Midbrain (tissue), 1 donor: ENCODE results near the gene DESI2.

ENCODE experiments used
- DNase-seq: peaks from one replicate; lab custom pipeline; 2025; lab: John Stamatoyannopoulos, UW

DESI2 gene

GRCh38 chr1:244755673-244756072 is 102.7 kb downstream of the DESI2 start:
- no peak for DNase-seq

DNA sequence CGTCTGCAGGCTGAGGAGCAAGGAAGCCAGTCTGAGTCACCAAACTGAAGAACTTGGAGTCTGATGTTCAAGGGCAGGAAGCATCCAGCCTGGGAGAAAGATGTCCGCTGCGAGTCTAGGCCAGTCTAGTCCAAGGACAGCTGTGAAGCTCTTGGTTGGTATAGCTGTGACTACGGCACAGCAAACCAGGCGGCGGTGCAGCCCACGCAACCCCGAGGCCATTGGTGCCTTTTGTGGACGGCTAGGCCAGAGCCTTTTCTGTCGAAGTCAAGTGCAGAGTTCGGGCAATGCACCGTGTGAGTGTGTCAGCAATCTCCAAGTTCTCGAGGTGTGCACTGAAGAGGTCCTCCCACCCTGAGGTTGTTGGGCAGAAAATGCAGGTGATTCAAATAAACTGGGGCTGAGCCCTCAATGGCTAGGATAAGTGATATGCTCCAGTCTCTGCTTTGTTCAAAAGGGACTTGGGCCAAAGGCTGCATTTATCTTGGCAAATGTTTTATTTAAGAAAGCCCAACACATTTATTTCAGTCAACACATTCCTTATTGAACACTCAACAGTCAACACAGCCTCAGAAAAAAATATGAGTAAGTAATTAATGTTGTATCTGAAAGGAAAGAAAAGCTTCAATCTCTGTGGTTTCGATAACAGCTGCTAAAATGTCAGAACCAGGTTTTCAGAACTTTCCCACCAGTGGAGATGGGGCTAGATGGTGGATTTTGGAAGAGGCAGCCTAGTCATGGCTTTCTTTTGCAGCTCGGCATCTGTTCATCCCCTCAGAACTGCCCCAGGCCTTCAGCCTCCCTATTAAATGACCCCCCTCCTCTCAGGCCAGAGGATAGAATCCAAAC is 104.4 kb downstream of the DESI2 start:
- DNase-seq, result no peak
